ENCODE data around the gene COMP. TPM values are rescaled to one million over a fixed set of nuclear protein-coding genes. Genes with fewer than 3 reads are reported as not detected.

The COMP gene
- total RNA-seq (2013; cell fraction: nucleolus; rRNA removed) = not detected in 2 replicates
- total RNA-seq (2014; rRNA removed) = not detected in 2 replicates
- not detected in 2 replicates for total RNA-seq (2014; rRNA removed; fragmentation: Illumina TruSeq; extraction: Trizol)
- total RNA-seq (2021) = not detected in 2 replicates
- not detected for polyA plus RNA-seq (2011; ENCODE audit: low read depth)
- not detected in 2 replicates for polyA plus RNA-seq (2011; rRNA removed)
- 0.04 and 0.08 TPM in 2 replicates for polyA plus RNA-seq (2011; cell fraction: cytosol; rRNA removed)
- polyA plus RNA-seq (2011; cell fraction: nucleus; rRNA removed) = 0.09 and 0.15 TPM in 2 replicates
- polyA plus RNA-seq (2012) = not detected in 2 replicates
- not detected in 2 replicates for polyA plus RNA-seq (2014; fragmentation: Illumina TruSeq; extraction: Trizol)
- not detected for polyA plus RNA-seq (2014; fragmentation: Nextera tagmentation; extraction: Ambion mirVana)
- not detected in 2 replicates for polyA plus RNA-seq (2014; rRNA removed)
- polyA plus RNA-seq (2016; fragmentation: Nextera tagmentation; extraction: Ambion mirVana) = under 1 TPM in 1 of 2 experiments, not detected in 1; 0.17 TPM
- polyA minus RNA-seq (2011; rRNA and poly(A)+ RNA removed) = not detected in 2 replicates
- polyA minus RNA-seq (2011; cell fraction: cytosol; rRNA and poly(A)+ RNA removed) = not detected in 2 replicates
- not detected in 2 replicates for polyA minus RNA-seq (2011; cell fraction: nucleus; rRNA and poly(A)+ RNA removed)
- not detected for Bru-seq, nascent RNA
- not detected for BruChase-seq, experiment 1, labeled RNA remaining after a 6-hour chase
- BruChase-seq, experiment 2, labeled RNA remaining after a 2-hour chase = not detected
- long read RNA-seq, experiment 1 = 0 reads
- long read RNA-seq, experiment 2 = 0 reads

GRCh38 chr19:18790566-18791314 lies at the start of gene COMP:
TSS of gene COMP (minus strand) at chr19:18791305. CDS start at chr19:18791269, 36 bp downstream.
- no peaks in the 10 kb centered on the region for H4K20me1 ChIP-seq (ENCODE audit: control insufficient read depth, insufficient read depth)
- intact Hi-C loops (cut with micrococcal nuclease; ENCODE audit: unreplicated experiment) = no loop called here
- H3K36me3 ChIP-seq (ENCODE audit: control insufficient read depth in 2 of 2, insufficient read depth in 2 of 2, low read length in 1 of 2) = no peaks in the 10 kb centered on the region
- RAD21 ChIA-PET (ENCODE audit: unreplicated experiment) = no interaction called here
- no peak within 1 kb of the TSS for H3K27ac ChIP-seq (ENCODE audit: control insufficient read depth, insufficient read depth)
- POLR2A ChIA-PET = no interaction called here
- DNase-seq (ENCODE audit: low read depth, low spot score) (no peak), ATAC-seq (no peak), FAIRE-seq (no peak)
- no peak within 1 kb of the TSS for H3K9ac ChIP-seq (ENCODE audit: control insufficient read depth, insufficient read depth, low read length)
- H3K9me3 ChIP-seq (replicated peaks; ENCODE audit: control insufficient read depth, insufficient read depth, low read length) = no peaks in the 10 kb centered on the region; the same call in 2 of the 3 replicates
- BruUV-seq (replicated peaks) = no TSS peak
- H3K4me1 ChIP-seq (ENCODE audit: control insufficient read depth, insufficient read depth, low read length) = peaks cover 3% of the 10 kb centered on the region; the same call in 1 of the 2 replicates
- no peak within 1 kb of the TSS for H3K4me3 ChIP-seq
- SMC1A ChIA-PET (ENCODE audit: uncharacterized antibody, unreplicated experiment) = no interaction called here
- TF ChIP-seq SUZ12 (IDR thresholded peaks at IDR 0.05; ENCODE audit: unreplicated experiment) = peak; percentile 72
- TF ChIP-seq YY1 (IDR thresholded peaks at IDR 0.05; ENCODE audit: low read depth, low read length) = no peak
- 0 out of 2 replicates have a peak within 1 kb of the TSS, but pooled peaks have one; percentile 17 for H3K4me2 ChIP-seq (ENCODE audit: control insufficient read depth, insufficient read depth)
- no peaks in the 10 kb centered on the region for H3K79me2 ChIP-seq (ENCODE audit: control insufficient read depth, insufficient read depth, low read length)
- WGBS (ENCODE audit: insufficient coverage, insufficient replicate concordance, low lambda C conversion rate, missing lambda C conversion rate) = 7% methylated on average over 49 of the region's 61 CpGs
- in situ Hi-C loops (cut with MboI) = no loop called here
- H3K27me3 ChIP-seq (replicated peaks in 1 of 2; ENCODE audit: control insufficient read depth in 2 of 2, insufficient read depth in 2 of 2, low read length in 1 of 2) = peaks cover 15 to 22% of the 10 kb centered on the region in 2 experiments
- no peak within 1 kb of the TSS for H2AFZ ChIP-seq (ENCODE audit: control insufficient read depth, low read depth, low read length)
- CTCF ChIA-PET = no interaction called here

Measured in GM12878 (cell line).